Islet of Langerhans (tissue), 1 donor: ENCODE results near the gene POLR1E.

Experiments used
- FAIRE-seq: peaks from one replicate; lab custom pipeline; 2011; peaks lifted over from hg19 to GRCh38; lab: Jason Lieb, UNC

POLR1E gene, protein sequence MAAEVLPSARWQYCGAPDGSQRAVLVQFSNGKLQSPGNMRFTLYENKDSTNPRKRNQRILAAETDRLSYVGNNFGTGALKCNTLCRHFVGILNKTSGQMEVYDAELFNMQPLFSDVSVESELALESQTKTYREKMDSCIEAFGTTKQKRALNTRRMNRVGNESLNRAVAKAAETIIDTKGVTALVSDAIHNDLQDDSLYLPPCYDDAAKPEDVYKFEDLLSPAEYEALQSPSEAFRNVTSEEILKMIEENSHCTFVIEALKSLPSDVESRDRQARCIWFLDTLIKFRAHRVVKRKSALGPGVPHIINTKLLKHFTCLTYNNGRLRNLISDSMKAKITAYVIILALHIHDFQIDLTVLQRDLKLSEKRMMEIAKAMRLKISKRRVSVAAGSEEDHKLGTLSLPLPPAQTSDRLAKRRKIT

DNA sequence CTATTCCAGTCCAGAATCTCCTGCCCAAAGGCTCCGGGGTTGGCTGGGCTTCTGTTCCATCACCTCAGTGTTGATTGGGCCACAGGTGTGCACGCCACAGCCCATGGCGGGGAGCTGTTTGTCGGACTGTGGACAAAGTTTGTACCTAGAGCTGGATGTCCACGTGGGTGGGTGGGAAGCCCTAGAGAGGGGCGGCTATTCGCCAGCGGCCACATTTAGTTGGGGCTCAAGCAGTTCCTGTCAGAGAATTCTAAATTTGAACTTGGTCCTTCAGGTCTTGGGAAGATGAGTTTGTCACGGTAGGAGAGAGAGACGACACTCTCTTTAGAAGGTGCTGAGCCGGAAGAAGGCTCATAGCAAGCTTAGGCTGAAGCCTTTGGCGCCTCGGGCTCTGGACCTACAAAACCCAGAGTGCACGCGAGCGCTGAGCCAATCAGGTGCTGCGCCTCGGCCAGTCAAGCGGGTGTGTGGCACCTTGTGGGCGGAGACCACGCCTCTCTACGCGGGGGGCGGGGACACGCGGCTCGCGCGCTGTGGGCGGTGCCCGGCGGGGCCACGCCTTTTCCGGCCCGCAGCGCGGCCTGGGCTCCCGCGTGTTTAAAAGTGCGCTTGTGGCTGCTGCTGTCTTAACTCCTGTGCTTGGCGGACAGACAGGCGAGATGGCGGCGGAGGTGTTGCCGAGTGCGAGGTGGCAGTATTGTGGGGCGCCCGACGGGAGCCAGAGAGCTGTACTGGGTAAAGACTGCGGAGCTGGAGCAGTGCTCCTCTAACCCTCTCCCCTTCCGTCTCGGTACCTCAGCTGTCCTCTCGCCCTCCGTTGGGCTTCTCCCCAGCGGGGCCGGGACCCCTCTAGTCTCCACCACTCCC lies at the start of gene POLR1E:
Gene POLR1E (plus strand): TSS at position 560 of the 867 bp plus-strand sequence. CDS start 100 bp downstream, at position 660.
- FAIRE-seq = no peak

DNA sequence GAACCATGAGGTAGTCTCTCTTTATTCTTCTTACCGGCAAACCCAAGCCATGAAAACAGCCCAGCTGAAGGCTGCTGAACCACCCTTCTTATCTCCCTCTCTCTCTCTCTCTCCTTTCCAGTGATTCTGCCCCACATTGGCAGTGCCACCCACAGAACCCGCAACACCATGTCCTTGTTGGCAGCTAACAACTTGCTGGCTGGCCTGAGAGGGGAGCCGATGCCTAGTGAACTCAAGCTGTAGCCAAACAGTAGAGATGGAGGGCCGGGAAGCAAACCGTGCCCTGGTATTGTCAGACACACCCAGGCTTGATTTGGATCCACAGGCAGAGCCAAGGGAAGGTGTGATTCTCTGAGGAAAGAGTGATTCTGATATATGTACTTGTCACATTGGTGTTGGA lies 49.2 kb upstream of the POLR1E start:
- FAIRE-seq = no peak

DNA sequence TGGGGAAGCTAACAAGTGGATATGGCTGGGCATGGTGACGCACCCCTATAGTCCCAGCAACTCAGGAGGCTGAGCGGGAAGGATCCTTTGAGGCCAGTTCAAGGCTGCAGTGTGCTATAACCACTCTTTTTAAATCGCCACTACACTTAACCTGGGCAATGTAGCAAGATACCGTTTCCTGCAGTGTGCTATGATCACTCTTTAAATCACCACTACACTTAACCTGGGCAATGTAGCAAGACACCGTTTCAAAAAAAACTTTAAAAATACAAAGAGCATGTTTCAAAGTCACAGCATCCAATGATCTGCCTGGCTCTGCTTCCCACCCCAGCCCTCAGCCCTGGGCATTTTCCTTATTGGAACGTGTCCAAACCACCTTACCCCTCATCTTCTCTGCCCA lies 48.7 kb upstream of the POLR1E start:
- no peak for FAIRE-seq

DNA sequence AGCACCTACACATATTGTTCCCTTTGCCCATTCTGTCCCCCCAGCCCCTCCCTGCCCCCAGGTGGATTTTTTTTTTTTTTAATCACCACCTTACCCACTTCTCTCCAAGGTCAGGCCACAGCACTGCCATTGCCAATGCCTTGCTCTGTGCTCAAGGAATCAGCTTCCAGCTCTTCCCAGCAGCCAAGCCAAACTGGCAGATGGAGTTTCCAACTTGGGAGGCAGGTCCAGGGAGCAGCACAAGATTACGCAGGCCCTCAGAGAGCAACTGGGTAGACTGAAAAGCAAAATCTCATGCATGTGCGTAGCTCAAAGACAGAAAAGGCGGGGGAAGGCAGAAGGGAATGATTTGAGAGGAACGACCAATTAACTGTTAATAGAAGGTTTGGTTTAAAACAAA lies 48.1 kb upstream of the POLR1E start:
- no peak for FAIRE-seq

DNA sequence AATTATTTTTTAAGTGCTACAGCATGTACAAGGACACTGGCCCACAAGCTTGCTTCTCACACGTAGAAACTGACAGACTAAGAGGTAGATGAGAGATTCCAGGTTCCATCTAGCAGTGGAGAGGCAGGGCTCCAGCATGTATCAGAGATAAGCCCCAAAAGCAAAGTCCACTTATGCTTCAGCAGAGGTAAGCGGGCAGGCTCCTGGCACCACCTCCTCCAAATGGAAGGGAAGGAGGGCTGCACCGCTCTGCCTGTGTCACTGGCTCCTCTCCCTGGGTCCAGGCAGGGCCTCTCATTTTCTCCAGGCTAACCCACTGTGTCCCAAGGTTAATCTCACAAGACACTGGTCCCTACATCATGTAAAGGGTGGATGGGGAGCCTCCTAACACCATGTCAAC lies 47.4 kb upstream of the POLR1E start:
- no peak for FAIRE-seq

DNA sequence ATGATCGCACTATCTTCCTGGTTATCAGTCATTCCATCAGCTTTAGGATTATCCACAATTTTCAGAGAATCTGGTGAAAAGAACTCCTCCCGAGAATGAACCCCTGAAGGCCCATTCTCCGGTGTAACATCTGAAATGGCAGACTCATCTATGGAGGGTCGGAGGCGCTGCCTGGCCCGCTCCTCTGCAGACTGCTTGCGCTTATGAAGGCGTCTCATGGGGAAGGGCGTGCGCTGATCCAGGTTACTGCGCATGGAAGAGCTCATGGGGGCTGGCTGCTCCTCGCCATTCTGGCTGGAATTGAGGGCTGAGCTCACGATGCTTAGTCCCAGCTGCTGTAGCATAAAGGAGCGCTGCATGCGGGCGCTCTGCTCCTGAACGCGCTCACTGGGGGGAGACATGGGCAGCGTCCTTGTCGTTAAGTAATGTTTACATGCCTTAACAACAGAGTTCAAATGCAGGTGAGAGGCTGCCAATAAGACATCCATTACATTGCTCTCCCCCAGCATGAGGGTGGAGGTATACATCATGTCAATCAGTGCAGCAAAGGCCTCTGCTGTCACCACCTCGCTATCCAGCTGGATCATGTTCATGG lies 43.9 kb upstream of the POLR1E start:
- no peak for FAIRE-seq

DNA sequence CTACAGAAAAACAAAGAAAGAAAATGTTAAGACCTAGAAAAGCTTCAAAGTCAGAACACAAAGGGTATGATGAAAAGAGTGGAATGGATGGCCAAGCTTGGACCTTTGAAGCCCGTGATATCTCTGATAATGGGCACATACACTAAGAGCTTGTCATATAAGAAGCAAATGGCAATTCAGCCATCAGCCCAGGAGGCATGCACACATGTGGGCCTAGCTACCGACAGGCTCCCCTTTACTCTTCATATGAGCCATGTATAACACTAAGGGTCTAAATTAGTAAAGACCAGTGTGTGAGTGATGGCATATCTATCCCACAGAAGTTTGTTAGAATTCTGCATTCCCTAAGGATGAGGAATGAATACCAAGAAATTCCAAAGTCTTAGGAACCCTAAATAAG lies 43.2 kb upstream of the POLR1E start:
- no peak for FAIRE-seq

DNA sequence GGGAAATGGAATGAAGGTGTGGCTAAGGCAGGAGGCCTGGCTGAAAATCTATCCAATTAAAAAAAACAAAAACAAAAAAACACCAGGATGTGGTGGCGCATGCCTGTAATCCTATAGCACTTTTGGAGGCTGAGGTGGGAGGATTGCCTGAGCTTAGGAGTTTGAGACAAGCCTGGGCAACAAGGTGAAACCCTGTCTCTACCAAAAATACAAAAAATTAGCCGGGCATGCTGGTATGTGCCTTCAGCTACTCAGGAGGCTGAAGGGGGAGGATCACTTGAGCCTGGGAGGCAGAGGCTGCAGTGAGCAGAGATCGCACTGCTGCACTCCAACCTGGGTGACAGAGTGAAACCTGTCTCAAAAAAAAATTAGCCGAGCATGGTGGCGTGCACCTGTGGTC lies 42.2 kb upstream of the POLR1E start:
- FAIRE-seq = no peak

DNA sequence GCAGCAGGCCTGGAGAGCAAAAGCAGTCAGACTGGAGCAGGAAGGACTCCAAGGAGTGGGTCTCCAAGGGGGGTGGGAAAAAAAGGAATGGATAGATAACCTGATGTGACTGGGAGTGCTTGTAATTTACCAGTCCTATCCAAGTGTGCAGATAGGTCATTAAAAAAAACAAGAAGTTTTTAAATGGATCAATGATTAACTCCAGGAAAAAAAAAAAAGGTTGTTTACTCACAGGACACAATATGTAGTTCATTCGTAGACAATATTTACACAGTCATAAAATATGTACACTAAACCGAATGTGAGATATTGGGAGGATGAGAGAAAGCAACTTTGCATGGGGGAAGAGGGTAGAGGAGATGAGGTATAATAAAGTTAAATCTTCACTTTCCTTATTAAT lies 40.9 kb upstream of the POLR1E start:
- no peak for FAIRE-seq

DNA sequence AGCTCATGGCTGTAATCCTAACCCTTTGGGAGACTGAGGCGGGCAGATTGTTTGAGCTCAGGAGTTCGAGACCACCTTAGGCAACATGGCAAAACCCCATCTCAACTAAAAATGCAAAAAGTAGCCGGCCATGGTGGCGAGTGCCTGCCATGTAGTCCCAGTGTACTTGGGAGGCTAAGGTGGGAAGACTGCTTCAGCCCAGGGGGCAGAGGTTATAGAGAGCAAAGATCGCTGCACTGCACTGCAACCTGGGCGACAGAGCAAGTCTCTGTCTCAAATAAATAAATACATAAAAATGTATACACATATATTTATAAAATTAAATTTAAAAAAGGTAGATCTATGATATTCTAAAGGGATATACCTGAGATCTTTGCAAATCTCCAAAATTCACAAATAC lies 39.9 kb upstream of the POLR1E start:
- no peak for FAIRE-seq

DNA sequence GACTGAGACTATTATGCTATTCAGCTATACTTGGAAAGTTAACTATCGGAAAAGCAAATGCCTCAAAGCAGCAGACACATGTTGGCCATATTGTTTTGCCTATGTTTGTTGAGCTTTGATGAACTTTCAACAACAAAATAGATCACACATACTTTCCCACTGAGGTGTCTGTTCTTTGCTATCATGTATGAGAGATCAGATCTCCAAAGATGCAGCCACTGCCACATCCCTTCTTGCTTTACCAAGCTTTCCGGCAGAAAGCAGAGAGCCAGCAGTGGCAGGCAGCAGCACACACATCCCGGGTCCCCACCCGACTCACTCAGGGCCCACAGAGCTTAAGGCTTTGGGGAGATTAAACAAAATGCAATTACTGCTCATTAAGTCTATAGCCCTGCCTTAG lies 39.3 kb upstream of the POLR1E start:
- FAIRE-seq = no peak

DNA sequence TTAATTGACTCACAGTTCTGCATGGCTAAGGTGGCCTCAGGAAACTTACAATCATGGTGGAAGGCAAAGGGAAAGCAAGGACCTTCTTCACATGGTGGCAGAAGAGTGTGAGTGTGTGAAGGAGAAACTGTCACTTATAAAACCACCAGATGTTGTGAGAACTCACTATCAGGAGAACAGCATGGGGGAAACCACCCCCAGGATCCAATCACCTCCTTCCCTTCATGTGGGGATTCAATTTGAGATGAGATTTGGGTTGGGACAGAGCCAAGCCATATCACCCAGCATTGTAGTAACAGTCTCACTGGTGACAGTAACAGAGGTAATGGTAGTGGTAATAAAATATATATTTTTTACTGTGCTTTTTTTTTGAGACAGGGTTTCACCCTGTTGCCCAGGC lies 38.6 kb upstream of the POLR1E start:
- FAIRE-seq = no peak

DNA sequence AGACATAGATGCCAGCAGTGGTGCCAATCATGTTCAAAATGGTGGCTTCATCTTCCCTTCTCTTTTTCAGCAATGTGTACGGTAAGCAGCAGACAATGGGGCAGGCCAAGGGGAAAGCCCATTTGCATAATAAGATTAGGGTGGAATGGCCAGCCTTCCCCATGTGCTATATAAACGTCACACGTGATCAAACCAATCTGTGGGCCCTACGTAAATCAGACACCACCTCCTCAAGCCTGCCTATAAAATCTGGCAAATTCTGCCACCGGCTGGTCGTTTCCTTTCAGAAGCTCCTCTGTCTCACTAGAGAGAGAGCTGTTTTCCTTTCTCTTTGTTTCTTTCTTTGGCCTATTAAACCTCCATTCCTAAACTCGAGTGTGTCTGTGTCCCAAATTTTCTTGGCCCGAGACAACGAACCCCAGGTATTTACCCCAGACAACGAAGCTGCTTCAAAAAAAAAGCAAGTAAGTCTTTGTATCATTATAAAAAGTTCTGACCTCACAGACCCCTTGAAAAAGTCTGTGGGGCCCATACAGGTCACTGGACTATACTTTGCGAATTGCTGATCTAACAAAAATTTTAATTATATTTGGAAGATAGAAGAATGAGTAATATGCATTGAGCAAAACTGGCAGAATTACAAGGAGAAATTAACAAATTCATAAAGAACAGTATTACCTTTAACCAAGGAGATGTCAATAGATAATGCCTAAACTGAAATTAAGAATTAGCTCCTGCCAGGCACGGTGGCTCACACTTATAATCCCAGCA lies 35.7 kb upstream of the POLR1E start:
- FAIRE-seq = no peak

DNA sequence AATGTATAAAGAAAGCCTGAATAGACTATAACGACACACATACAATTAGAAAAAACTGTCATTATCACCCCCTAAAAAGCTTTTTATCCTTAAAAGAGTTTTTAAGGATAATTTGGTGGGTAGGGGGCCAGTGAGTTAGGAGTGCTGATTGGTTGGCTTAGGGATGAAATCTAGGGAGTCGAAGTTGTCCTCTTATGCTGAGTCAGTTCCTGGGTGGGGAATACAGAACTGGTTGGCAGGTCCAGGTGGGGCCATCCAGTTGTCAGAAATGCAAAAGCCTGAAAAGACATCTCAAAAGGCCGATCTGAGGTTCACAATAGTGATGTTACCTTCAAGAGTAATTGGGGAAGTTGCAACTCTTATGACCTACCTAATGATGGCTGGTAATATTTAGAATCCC lies 34.1 kb upstream of the POLR1E start:
- FAIRE-seq = no peak

DNA sequence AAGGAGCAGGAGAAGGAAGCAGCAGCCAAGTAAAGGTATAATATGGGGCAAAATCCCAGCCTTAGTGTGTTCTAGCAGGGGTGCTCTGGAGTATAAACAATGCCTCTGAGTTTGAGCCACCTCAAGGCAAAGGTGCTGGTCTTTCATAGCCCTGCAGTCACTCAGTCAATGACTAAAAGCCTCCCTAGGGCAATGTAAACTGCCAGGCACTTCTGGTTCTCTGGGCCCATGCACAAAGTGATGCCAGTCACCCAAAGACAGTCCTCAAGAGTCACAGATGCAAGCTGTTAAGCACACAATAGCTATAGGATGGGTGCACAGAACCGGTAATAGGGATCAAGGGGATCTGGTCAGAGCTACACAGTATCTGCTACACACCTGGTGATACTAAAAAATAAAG lies 33.1 kb upstream of the POLR1E start:
- FAIRE-seq = no peak

DNA sequence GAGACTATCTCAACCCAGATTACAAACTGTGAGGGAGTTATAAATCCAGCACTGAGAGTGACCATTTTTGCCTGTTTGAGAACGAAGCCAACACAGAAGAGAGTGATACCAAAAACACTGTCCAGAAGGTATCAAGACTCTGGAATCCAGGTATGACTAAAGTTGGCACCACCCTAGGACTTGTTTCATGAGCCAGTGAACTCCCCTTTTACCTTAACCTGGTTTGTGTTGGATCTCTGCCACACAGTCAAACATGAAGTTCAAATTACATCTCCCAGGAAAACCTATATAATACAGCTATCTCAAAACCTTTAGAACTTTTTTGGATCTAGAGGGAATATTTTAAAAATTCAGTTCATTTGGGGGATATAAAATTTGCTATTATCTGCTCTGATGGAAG lies 31.9 kb upstream of the POLR1E start:
- FAIRE-seq = no peak

DNA sequence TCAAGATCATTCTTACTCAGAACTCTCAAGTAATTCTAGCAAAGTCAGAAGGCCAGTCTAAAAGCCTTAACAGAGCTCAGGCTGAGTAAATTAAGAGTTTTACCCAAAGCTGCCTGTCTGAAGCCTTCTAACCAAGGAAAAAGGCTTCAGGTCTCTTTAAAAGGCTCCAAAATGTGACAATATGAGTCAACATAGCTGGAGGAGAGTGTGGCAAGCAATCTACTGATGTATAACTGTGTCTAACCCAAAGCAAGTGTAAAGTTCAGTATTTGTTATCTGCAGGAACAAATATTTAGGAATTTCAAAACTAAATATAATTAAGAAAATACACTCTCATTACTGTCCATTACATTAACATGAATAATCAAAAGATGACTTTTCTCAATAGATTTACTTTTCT lies 31.5 kb upstream of the POLR1E start:
- no peak for FAIRE-seq

DNA sequence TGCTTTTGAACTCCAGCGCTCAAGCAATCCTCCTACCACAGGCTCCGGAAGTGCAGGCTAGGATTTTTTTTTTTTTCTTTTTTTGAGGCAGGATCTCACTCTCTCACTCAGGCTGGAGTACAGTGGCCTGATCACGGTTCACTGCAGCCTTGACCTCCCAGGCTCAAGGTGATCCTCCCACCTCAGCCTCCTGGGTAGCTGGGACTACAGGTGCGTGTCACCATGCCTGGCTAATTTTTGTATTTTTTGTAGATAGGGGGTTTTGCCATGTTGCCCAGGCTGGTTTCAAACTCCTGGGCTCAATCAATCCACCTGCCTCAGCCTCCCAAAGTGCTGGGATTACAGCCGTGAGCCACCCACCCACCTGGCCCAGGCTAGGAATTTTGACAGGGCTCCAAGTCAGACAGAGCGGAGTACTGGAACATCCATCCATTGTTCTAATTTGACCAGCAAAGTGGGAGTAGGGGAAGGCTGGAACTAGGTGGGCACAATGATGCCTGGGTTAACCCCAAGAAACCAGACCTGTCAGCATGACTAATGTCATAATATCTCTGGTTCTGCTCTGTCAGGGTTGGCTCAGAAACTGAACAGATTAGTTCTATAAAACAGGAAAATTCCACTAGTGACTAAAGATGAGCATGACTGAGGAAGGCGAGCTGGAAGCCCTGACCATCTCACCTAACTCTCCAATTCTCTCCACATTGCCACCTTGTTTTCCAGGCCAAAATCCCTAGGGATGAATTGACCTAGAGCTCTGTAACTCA lies 29.7 kb upstream of the POLR1E start:
- FAIRE-seq = no peak

DNA sequence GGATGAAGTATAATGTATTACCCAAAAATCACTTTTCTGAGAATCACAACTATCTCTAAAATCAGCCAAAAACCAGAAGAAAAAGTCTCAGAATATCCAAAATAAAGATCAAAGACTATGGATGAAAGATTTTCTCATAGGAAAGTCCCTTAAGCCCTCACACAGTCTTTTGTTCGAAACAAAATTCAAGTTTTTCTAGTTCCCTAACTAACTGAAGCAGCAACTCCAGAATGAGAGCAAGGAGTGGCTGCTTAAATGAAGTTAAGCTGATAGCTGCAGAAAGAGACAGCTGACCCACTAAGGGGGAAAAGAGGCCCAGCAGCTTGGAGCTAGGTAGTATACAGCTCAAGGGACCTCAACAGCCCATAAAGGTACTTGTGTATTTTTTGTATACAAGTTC lies 28.9 kb upstream of the POLR1E start:
- FAIRE-seq = no peak

DNA sequence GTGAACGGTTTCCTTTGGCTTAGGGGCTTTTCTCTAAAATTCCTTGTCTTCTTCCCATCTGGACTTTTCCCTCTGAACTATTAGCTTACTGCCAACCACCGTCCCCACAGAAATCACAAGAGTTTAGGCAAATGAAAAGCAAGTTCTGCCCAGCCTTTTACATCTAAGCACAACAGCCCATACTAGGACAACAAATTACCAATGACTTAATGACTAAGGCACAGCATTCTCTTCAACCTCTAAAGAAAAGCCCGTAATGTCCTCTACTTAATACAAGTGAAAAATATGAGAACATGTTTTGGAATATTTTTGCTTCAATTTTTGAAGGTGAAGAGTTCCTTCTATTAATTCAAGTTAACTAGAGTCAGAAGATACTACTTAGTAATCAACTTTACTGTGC lies 21.7 kb upstream of the POLR1E start:
- no peak for FAIRE-seq

DNA sequence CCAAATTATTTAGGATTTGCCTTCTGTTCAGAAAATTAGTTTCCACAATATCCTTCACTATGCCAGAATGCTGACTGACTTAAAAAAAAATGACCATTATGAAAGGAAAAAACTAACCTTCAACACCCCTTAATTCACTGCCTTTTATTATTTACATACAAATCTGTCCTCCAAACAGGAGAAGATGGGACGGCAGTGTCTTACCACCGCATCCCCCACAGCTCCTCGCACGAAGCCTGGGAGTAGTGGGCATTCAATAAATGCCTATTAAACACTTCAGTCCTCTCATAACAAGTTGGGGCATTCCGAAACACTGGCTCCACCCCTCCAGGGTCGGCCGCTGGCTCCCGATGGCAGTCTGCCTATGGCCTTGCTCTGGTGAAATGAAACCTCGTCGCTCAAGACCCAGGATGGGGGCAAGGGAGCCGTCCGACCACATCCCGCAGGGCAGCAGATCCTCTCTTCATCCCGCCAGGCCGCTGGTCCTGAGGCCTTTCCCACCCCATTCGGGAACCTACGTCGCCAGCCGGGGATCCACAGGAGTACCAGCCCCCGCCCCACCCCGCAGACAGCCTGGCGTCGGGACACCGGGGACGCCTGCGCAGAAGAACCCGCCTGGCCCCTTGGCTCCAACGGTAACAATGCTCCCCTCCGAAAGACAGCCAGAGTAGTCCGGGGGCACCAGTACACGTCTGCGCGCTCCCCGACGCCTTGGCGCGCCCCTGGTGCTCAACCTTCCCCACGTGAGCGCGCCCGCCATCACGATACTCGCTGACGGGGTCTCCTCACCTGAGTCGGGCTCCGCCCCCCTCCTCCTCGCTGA lies 21.1 kb upstream of the POLR1E start:
- no peak for FAIRE-seq
